DMS 273 treated with DMSO at 0.1 percent for 48 hours (cell line): Measurements from ENCODE around the gene IGFL3.

Source experiments
- DNase-seq: peaks from one replicate; lab custom pipeline; 2025; lab: John Stamatoyannopoulos, UW

The IGFL3 gene

GRCh38 chr19:46076951-46077814 lies 47.3 kb downstream of the IGFL3 start:
- peak; percentile 56 for DNase-seq

- DNase-seq: no peak
Measured at GRCh38 chr19:46076031-46076880, 48.2 kb downstream of the IGFL3 start.

GRCh38 chr19:46073268-46073922 lies 51.1 kb downstream of the IGFL3 start:
- DNase-seq: no peak
